Activated naive CD8-positive, alpha-beta T cell treated with anti-CD3 and anti-CD28 coated beads, Interleukin-2, amount 50 U/mL, for 16 hours (primary cell): ENCODE data around the gene ADAMTS4.

Experiments
- DNase-seq: peaks from one replicate; pipeline ENCODE4 v3.0.0-alpha.2; 2020; ENCODE audit warnings: low read depth, low spot score

Gene ADAMTS4

DNA sequence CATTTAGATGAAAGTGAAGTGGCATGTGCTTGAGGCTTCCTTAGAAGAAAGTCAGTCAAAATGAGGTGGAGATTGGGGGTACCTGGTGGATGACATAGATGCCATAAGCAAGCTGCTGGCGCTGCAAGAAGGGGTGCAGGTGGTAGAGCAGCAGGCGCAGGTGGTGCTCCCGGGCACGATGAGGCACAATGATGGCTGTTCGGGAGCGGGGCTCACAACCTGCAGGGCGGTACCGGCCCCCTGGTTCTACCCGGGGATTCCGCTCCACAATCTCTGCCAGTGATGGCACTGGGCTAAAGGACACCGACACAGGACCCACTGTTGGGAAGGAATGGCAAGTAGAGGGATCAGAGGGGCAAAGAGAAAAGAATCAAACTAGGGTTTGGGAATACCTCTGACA, 23.9 kb downstream of the ADAMTS4 start:
- no peak for DNase-seq

DNA sequence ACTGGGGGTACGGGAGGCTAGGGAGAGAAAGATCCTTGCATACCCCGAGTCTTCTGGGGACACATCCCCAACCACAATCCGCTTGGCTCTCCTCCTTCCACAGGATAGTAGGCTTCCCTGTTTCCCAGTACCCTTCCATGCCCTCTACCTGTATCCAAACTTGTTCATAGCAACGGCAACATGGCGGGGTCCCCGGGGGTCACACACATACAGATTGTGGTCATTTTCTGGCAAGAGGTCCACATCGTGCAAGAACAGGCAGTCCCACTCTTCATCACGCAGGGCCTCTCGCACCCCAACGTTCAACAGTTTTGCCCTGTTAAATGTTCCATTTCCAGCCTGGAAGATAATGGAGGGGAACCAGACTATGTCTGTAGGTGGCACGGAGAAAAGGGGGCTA, 25.1 kb downstream of the ADAMTS4 start:
- DNase-seq: no peak

DNA sequence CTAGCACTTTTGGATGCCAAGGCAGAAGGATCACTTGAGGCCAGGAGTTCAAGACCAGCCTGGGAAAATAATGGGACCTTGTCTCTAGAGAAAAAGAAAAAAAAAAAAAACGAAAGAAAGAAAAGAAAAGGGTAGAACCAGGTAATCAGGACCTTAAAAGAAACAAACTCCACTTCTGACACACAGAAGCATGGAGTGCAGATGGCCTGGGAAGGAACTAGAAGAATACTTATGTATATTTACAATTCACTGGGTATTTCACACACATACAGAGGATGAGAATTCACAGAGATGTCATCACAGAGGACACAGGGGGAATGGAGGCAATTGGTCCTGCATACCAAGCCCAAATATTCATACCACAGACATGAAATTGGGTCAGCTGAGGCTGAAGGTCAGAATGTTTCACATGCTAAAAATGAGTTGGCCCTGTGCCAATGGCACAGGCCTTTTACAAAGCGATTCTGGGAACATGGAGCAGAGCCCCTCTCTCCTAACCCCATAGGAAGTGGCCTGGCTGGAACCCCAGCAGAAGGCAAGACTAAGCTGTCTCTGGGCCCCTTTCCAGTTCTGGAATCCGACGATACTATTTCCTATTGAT, 26.0 kb downstream of the ADAMTS4 start:
- no peak for DNase-seq

DNA sequence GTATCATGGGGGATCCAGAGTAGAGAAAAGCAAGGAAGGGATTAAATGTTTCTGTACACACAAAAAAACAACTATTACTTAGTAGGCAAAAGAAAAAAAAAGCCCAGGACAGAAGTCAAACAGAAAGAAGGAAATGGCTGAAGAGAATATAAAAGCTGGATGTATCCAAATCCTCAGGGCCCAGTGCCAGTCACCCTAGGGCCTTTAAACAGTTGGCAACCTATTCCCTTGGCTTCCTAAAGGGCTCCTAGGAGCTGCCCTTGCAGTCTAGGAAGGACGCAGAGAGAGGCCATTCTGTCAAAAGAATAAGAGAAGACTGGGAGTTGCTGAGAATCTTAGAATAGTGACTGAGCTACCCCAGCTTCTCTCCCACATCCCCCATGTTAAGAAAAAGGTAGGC, 26.5 kb downstream of the ADAMTS4 start:
- no peak for DNase-seq

DNA sequence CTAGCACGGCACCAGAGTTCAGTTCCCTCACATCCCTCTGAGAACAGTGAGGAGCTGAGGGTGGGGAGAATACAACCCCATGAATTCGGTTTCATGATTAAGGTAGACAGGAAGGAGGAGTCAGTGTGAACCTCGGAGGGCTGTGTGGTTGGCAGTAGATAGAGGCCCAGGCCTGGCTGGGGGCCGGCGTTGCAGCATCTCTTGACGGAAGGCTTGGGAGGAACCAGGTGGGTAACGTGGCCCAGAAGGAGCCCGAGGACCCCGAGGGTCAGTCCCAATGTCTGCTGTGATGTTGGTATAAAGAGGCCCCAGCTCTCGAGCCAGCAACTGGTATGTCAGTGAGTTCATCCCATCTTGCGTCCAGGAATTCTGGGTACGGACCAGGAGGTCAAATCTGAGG, 27.2 kb downstream of the ADAMTS4 start:
- DNase-seq: no peak

DNA sequence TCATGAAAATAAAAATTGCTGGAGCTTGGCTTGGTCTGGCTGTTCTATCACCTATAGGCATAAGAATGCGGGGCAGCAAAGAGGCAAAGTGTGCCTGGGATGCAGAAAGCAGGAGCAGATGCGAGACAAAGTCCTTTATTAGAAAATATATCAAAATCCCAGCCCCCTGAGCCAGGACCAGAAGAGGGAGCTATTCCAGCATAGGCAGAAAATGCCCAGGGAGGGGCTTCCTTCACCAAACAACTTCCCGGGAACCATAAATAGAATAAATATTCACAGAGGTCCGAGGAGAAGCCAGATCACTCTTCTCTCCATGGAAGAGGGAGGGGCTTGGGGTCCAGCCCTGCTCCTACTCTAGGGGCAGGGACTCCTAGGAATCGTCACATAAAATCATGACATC, 27.7 kb downstream of the ADAMTS4 start:
- DNase-seq: no peak

DNA sequence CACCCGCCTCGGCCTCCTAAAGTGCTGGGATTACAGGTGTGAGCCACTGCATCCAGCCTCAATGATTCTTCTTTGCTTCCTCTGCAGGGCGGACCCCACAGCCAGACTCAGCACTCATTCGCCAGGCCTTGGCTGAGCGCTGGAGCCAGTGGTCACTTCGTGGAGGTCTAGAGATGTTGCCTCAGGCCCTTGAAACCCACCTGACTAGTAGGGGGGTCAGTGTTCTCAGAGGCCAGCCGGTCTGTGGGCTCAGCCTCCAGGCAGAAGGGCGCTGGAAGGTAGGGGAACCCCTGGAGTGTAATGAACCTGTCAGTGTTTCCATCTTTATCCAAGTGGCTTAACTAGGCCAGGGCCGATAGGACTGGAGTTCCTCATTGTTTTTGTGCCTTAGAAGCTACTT, 29.9 kb downstream of the ADAMTS4 start:
- no peak for DNase-seq

DNA sequence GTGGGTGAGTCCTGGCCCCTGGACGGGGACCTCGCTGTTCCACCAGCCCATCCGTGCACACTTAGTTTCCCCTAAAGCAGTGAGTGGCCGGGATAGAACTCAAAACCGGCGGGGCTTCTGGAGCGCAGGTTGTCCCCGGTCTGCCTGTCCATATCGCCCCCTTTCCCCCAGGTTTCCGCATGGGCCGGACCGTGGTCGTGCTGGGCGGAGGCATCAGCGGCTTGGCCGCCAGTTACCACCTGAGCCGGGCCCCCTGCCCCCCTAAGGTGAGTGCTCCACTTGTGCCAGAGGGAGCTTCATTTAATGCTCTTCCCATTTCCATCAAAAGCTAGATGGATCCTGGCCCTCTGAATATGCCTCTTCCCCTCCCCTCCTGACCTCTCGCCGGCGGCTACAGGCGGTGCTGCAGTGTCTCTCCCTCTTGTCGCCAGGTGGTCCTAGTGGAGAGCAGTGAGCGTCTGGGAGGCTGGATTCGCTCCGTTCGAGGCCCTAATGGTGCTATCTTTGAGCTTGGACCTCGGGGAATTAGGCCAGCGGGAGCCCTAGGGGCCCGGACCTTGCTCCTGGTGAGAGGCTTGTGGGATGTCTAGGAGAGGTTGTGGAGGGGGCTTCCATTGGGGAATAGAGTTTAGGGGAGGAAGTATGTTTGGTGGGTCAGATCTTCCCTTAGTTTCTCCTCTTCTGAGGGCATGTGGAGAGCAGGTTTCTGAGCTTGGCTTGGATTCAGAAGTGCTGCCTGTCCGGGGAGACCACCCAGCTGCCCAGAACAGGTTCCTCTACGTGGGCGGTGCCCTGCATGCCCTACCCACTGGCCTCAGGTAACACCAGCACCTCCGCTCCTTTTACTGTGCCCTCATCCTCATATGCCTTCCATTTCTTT, 31.9 kb downstream of the ADAMTS4 start:
- no peak for DNase-seq

DNA sequence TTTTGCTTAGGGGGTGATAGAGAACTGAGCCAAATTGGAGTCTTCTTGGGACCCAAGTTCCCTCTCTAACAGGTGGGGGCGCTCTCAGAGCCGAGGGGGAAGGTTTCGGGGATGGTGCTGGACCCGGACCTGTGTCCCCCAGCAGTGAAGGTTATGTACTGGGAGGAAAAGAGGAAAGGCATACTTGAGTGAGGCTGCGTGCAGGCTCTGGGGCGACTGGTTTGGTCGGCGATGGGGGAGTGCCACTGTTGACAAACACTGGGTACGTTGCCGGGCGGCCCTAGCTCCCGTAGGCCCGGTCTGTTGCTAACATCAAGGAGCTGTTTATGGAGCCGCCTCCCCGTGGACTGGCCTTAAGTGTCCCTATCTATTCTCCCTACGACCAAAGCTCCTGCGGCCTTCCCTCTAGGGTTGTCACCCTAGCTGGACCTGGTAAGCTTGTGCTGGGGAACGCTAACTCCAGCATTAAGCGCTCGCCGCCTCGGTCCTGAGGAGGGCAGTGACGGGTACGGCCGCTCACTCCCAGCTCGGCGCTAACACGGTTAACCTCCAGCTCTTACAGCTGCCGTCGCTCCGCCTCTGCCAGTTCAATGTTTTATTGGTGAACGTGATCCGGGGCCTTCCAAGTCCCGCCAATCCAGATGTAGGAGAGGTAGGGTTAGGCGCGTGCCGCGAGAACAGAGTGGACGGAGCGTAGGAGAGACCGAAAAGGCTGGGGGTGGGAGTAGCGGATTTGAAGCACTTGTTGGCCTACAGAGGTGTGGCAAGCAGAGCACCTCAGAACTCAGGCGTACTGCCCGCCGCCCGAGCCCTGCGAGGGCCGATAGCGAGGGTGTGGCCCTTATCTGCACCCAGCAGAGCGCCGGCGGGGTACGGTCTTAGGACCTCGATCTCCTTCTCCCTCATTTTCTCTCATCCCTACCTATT, 32.8 kb downstream of the ADAMTS4 start, which contains the start of gene PPOX:
PPOX (plus strand) TSS at position 685 of the 927 bp plus-strand sequence. CDS start 422 bp downstream, outside the sequence.
- peak; percentile 77 for DNase-seq

DNA sequence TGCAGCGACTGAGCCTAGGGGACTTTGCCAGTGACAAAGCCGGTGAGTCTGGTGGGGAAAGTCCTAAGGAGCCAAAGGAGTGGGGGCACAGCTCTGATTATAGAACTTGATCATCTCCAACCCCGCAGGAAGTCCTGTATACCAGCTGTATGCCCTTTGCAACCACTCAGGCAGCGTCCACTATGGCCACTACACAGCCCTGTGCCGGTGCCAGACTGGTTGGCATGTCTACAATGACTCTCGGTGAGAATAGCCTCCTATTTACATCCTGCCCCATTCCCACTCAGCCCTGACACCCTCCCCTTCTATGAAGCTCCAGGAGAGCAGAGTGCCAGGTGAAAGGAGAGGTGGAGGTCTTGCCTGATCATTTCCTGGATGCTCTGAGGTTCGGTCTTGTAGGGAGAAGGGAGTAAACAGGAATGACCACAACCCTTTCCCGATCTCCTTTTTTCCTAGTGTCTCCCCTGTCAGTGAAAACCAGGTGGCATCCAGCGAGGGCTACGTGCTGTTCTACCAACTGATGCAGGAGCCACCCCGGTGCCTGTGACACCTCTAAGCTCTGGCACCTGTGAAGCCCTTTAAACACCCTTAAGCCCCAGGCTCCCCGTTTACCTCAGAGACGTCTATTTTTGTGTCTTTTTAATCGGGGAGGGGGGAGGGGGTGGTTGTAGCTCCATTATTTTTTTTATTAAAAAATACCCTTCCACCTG, 33.8 kb downstream of the ADAMTS4 start:
- no peak for DNase-seq

DNA sequence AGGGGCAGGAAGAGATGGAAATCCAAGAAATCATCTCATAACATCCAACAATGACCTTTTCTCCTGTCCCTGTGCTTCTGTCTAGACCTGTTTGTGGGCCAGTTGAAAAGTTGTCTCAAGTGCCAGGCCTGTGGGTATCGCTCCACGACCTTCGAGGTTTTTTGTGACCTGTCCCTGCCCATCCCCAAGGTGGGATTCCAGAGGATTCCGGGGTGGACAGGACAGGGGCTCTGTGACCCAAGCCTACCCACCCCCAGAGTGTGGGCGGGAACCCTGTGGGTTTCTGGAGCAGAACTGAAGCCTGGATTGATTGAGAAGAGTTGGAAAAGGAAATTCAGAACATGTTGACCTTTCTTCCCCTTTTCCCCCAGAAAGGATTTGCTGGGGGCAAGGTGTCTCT, 35.1 kb downstream of the ADAMTS4 start:
- no peak for DNase-seq

DNA sequence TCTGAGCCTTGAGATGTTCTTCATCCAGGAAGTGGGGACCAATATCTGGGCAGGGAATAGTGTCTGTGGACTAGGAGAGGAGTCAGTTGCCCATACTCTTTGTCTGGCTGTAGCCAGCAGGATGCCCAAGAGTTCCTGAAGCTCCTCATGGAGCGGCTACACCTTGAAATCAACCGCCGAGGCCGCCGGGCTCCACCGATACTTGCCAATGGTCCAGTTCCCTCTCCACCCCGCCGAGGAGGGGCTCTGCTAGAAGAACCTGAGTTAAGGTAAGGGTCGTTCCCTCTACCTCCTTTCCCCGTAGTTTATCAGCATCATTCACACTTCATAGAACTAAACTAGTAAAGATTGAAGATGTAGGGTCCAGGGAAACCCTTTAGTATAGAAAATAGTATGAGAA, 36.0 kb downstream of the ADAMTS4 start:
- no peak for DNase-seq

DNA sequence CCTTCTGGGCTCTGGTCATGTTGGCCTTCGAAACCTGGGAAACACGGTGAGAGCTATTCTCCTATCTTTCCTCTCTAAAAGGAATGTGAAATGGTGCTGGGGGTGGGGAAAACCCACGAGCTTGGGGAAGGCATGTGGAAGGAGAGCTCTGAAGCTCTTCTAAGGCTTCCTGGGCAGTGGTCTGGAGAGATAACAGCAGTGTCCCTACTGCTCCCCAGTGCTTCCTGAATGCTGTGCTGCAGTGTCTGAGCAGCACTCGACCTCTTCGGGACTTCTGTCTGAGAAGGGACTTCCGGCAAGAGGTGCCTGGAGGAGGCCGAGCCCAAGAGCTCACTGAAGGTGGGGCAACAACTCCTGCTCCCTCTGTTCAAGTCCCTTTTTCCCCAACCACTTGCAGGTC, 36.8 kb downstream of the ADAMTS4 start:
- DNase-seq: no peak

DNA sequence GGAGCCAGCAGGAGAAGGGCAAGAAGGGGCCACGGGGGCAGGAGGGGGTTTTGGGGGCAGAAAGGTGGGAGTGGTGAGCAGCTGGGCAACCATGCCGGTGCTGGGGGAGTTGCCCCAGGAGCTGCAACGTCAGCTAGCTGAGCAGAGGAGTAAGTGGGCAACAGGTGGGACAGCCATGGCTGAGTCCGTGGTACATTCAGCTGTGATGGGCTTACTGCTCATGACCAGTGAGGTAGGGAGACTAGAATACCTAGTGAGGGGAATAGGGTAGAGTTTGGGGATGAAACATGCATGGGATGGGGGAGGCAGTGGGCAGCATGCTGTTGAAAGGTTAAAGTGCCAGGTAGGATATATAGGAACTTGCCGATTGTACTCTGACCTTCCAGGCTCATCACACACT, 37.2 kb downstream of the ADAMTS4 start:
- no peak for DNase-seq

DNA sequence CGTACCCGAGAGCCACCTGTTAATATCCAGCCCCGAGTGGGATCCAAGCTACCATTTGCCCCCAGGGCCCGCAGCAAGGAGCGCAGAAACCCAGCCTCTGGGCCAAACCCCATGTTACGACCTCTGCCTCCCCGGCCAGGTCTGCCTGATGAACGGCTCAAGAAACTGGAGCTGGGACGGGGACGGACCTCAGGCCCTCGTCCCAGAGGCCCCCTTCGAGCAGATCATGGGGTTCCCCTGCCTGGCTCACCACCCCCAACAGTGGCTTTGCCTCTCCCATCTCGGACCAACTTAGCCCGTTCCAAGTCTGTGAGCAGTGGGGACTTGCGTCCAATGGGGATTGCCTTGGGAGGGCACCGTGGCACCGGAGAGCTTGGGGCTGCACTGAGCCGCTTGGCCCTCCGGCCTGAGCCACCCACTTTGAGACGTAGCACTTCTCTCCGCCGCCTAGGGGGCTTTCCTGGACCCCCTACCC, 38.1 kb downstream of the ADAMTS4 start:
- DNase-seq: no peak

DNA sequence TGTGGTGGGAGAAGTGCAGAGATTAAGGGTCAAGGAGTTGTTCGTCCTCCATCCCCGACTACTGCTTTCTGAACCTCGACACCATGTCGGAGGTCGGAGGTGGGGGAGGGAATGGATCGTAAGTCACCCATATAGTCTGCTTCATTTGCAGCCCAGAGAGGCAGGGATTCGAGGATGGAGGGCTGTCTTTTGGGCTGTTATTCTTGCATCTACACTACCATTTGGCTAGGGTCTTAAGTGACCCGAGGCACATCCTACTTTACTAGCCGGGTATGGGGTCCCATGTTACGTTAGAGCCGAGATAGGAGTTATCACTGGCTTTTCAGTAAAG, 39.0 kb downstream of the ADAMTS4 start:
- DNase-seq: no peak

DNA sequence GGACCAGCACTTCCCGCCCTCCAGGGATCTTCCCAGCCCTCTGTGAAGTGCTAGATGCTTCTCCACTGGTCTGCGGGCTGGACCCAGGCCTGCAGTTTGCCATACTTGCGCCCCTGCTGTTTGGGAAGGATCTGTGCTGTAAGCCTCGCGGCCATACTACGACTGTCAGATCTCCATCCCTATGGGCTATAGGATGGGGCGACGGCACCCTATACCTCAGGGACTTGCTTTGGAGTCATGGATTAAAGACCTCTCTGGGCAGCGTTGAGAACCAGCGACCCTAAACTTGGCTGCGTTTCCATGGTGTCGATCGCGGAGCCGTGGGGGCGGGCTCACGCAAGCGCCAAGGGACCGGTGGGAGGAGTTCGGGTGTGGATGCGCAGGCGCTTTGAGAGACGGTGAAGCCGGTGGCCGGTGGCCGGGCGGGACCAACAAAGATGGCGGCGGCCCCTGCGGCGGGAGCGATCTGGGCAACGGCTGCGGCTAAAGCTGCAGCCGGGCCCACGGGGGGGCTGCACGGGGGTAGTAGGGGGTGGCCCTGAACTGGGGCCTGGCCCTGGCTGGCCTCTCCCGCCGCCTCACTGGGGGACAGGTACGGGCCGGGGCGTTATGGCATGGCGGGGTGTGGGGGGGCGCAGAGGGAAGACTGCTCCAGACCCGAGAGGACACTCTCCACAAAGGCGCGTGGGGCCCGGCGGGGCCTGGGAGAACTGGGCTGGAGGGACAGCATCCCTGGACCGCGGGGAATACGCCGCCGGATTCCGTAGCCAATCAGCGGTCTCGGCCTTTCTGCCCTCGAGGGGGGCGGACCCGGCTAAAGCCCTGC, 39.6 kb downstream of the ADAMTS4 start, which contains the start of gene USP21:
USP21 (plus strand) TSS at position 414 of the 826 bp plus-strand sequence. CDS start 1,141 bp downstream, outside the sequence.
- peak; percentile 77 for DNase-seq

DNA sequence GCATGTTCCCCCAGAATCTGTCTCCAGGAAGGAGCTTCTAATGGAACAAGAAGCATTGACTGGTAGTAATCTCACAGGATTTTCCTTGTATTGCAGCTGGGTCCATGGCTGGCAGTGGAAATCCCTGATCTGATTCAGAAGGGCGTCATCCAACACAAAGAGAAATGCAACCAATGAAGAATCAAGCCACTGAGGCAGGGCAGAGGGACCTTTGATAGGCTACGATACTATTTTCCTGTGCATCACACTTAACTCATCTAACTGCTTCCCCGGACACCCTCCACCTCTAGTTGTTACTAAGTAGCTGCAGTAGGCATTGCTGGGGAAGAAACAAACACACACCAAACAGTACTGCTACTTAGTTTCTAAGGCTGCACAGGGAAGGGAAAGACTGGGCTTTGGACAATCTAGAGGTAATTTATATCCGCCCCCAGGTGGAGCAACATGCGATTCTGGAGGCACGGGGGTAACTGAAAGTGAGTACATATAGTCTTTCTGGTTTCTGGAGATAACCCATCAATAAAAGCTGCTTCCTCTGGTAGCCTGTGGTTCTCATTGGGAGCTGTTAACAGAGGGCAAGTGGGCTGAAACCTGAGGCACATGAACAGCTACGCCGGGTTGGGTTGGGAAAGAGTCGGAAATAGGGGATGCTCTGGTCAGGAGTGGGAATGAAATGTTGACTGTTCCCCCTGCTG, 40.4 kb downstream of the ADAMTS4 start:
- no peak for DNase-seq

DNA sequence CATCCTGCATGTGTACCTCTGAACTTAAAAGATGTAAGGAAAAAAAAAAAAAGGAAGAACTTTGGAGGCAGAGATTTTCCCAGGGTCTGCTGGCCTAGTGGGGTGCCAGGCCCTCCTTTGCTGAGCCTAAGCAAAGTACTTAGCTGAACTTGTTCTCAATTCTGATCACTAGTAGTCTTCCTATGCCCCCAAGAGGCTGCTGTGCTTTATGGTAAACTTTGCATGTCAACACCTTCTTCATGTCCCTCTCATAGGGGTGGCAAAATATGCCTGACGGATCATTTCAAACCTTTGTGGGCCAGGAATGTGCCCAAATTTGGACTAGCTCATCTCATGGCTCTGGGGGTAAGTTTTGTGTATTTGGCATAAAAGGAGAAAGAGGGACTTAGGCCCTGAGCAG, 41.0 kb downstream of the ADAMTS4 start:
- no peak for DNase-seq
